ENCODE results near the gene DPY19L1.

DNA sequence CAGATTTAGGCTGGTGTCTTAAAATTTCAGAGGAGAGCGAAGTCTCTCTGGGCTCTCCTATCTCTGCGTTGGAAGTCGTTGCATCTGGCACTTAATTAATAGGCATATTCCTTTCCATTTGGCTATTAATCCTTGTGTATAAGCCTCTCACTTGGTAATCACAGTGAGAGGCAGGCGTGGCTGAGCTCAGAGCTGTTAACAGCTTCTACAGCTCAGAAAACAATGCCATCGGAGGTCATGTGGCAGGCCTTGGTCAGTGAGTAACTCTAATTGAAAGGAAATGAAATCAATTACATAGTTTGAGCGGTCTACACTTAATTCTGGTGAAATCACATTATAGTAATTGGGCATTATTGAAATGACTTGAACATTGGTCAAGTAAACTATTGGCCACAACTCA is 135.1 kb downstream of the DPY19L1 start:
- TF ChIP-seq, protein P1, sequence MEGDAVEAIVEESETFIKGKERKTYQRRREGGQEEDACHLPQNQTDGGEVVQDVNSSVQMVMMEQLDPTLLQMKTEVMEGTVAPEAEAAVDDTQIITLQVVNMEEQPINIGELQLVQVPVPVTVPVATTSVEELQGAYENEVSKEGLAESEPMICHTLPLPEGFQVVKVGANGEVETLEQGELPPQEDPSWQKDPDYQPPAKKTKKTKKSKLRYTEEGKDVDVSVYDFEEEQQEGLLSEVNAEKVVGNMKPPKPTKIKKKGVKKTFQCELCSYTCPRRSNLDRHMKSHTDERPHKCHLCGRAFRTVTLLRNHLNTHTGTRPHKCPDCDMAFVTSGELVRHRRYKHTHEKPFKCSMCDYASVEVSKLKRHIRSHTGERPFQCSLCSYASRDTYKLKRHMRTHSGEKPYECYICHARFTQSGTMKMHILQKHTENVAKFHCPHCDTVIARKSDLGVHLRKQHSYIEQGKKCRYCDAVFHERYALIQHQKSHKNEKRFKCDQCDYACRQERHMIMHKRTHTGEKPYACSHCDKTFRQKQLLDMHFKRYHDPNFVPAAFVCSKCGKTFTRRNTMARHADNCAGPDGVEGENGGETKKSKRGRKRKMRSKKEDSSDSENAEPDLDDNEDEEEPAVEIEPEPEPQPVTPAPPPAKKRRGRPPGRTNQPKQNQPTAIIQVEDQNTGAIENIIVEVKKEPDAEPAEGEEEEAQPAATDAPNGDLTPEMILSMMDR (IDR thresholded peaks at IDR 0.05), result no peak
- no peak for TF ChIP-seq EP300 (IDR thresholded peaks at IDR 0.05)

Data from esophagus muscularis mucosa (tissue), 3 donors.